Dermis blood vessel endothelial cell (primary cell): ENCODE data around the gene POGZ. TPM values are rescaled to one million over a fixed set of nuclear protein-coding genes. Genes with fewer than 3 reads are reported as not detected.
"Not testable (repeated sequence)": the region's sequence is repeated elsewhere in the genome, so short reads cannot be mapped to it uniquely, and the experiment has no call there.

Source experiments
- DNase-seq: peaks from one replicate; pipeline ENCODE4 v3.0.0; 2010
- total RNA-seq: library from RNA; depleted of rRNA; stranded (reverse); fragments of >200 nt; gene quantifications from 2 replicates; pipeline ENCODE4 v1.2.3, GENCODE V29; 2014

Gene POGZ
- total RNA-seq, 1 donor from 2014 or later, result 20.3 TPM

DNA sequence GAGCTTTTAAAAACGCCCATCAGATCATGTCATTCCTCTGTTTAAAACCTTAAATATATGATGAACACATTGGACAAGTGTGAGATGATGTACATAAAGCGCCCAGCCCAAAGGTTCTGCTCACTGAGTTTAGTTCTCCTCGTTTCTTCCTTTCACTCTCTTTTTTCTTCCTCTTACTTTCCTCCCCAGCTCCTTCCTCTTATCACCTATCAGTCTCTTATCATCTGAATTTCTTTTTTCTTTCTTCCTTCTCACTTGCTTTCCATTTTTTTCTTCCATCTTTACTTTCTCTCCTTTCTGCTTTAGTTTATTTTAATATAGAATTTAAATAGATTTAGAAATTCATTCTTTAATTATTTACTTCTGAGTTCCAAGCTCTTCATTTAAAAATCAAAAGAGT, 17.8 kb upstream of the POGZ start:
- DNase-seq, result no peak

GRCh38 chr1:151476083-151476482, 16.8 kb upstream of the POGZ start:
- no peak for DNase-seq

DNA sequence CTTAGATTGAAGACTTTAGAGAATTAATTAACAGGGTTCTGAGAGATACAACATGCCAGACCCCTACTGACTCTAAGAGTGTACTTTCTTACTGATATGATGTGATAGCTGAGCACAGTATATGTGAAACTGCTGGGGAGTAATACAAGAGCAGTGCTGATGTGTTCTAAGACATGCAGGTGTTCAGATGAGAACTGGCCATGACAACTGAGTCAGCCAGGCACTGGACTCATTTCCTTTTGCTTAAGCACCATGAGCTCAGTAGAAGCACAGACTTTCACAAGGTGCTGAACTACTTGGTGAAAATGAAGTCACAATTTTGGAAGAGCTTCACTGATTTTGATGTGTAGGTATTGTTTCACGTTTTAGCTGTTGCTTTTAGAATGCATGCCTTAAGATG, 15.9 kb upstream of the POGZ start:
- DNase-seq, result peak; percentile 19

DNA sequence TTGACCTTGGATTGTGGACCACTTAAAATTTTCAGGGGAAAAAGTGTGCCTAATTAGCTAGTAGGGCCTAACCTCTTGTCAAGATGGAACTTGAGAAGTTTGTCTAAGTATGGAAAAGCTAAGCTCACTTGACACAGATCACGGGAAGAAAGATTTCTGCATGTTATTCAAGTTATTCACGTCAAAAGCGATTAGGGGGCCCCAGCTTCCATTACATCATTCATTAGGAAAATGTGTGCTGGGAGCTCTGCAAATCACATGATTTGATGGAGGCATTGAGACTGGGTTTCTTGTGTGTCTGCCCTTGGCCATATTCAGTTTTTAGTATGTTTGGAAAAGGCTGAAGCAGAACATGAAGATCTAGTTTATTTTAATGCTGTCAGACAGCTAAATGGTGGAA, 15.5 kb upstream of the POGZ start:
- DNase-seq, result no peak

GRCh38 chr1:151472856-151473731, 13.8 kb upstream of the POGZ start:
- DNase-seq, result peak; percentile 72

DNA sequence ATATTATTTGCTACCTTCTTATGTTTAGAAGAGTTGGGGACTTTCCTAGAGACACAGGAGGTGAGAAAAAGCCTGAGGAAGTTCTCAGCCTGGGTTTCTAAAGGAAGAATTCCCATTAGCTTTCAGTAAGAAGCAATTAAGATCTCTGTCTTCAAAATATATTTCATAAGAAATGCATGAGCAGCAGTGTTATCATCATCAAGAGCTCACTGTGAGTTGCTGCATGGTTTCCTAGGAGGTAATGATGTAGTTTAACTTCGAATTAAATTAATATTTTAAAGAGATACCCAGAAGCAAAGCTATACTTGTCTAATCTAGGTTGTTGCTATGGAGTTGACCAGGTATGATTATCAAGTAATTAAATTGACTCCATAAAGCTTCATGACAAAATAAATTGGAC, 5.7 kb upstream of the POGZ start:
- DNase-seq, result no peak

- DNase-seq, result no peak
Observed at GRCh38 chr1:151461694-151462093, 2.4 kb upstream of the POGZ start.

DNA sequence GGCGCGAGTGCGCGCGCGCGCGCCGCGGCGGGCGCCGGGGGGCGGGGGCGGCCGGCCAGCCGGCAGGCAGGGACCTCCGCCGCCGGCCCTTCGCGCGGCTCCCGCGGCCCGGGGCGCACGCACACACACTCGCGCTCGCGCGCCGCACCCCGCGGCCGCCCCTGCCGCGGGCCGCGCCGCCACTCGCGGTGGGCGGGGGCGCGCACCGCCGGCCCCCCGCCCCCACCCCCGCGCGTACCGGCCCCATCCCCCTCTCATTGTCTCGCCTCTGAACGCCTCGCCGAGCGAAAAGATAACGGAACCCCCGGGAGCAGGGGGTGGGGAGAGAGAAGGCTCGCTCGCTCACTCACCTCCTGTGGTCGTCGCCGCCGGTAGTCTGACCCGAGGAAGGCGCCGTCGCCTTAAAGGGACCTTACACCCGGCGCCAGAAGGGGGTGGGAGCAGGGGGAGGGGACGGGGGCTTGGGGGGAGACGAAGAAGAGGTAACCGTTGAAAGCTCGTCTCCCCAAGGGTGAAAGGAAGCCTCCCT, 428 bp downstream of the POGZ start:
- peak; percentile 64 for DNase-seq

GRCh38 chr1:151457911-151458801, 1.1 kb downstream of the POGZ start:
- peak; percentile 78 for DNase-seq

- no peak for DNase-seq
Observed at GRCh38 chr1:151455966-151456365, 3.3 kb downstream of the POGZ start.

DNA sequence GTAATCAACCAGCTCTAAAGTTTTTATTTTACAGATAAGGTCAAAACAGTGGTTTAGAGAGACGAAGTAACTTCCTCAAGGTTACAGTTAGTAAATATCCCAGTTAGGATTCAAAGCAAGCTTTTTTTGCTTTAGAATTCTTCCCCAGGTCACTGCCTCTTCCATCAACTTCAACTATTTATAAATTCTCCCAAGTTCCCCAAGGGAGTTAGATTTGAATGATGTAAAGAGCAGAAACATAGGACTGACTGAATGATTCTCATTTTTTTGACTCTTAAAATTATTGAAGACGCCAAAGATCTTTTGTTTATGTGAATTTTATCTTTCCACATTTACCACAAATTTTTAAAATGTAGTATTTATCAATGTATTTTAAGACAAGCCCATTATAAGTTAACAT, 4.1 kb downstream of the POGZ start:
- DNase-seq, result no peak

GRCh38 chr1:151447696-151448095, 11.6 kb downstream of the POGZ start:
- DNase-seq, result no peak

GRCh38 chr1:151444783-151445177, 14.5 kb downstream of the POGZ start:
- no peak for DNase-seq

GRCh38 chr1:151443846-151444782, 15.2 kb downstream of the POGZ start:
- peak; percentile 89 for DNase-seq

DNA sequence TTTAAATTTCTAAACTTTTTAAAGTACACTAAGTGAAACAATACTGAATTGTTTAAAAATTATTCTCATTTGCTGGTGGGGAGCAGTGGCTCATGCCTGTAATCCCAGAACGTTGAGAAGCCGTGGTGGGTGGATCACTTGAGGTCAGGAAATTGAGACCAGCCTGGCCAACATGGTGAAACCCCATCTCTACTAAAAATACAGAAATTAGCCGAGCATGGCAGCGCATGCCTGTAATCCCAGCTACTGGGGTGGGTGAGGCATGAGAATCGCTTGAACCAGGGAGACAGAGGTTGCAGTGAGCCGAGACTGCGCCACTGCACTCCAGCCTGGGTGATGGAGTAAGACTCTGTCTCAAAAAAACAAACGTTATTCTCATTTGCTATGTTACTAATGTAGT, 21.9 kb downstream of the POGZ start:
- not testable (repeated sequence) for DNase-seq

- DNase-seq, result no peak
Observed at GRCh38 chr1:151436985-151437384, 22.3 kb downstream of the POGZ start.

DNA sequence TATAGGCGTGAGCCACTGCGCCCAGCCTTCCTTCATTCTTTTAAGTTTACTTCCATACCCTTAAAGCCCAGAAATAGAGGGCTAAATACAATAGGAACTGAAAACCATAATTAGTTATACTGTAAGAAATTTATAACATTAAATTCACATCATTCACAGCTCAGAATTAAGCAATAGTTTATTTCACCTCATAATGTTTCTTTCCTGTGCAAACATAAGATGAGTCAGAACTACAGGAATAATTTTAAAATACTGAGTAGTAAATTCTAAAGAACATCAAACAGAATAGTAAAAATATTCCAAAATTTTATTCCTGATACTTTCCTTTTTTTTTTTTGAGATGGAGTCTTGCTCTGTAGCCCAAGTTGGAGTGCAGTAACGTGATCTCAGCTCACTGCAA, 24.1 kb downstream of the POGZ start:
- DNase-seq, result no peak

DNA sequence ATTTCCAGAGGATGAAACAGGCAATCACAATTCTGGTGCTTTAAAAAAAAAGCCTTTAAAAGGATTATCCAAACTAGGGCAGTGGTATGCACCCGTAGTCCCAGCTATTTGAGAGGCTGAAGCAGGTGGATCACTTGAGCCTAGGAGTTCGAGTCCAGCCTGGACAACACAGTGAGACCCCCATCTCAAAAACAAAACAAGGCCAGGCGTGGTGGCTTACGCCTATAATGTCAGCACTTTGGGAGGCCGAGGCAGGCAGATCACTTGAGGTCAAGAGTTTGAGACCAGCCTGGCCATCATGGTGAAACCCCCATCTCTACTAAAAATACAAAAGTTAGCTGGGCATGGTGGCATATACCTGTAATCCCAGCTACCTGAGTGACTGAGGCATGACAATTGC, 25.5 kb downstream of the POGZ start:
- DNase-seq, result not testable (repeated sequence)

- no peak for DNase-seq
Observed at GRCh38 chr1:151428068-151428467, 31.2 kb downstream of the POGZ start.

- no peak for DNase-seq
Observed at GRCh38 chr1:151425103-151425502, 34.2 kb downstream of the POGZ start.

- no peak for DNase-seq
Observed at GRCh38 chr1:151419819-151420218, 39.5 kb downstream of the POGZ start.

DNA sequence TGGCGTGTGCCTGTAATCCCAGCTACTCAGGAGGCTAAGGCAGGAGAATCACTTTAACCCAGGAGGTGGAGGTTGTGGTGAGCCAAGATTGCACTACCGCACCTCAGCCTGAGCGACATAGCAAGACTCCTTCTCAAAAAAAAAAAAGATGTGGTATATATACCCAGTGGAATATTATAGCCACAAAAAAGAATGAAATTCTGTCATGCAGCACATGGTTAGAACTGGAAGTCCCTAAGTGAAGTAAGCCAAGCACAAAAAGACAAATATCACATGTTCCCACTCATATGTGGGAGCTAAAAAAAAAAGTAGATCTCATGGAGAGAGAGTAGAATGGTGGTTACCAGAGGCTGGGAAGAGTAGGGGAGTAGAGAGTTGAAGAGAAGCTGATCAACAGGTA, 41.2 kb downstream of the POGZ start:
- DNase-seq, result no peak
